Neuronal stem cell (in vitro differentiated cells): ENCODE data around the gene DNAL4.

Experiments used
- DNase-seq: peaks from one replicate; pipeline ENCODE4 v3.0.0-alpha.2; 2013; ENCODE audit warnings: low spot score
- H2AFZ ChIP-seq: one replicate; pipeline ENCODE4 v1.6.1; 2013; ENCODE audit warnings: mild to moderate bottlenecking, low read length, inconsistent platforms
- H2AK5ac ChIP-seq: 2 replicates; pipeline ENCODE4 v1.6.1; 2013; ENCODE audit warnings: low read depth, mild to moderate bottlenecking, inconsistent platforms, low read length, moderate library complexity, mixed read lengths
- H2BK120ac ChIP-seq: 2 replicates; pipeline ENCODE4 v1.6.1; 2013; ENCODE audit warnings: low read depth, mild to moderate bottlenecking, inconsistent platforms, low read length, moderate library complexity, mixed read lengths
- H2BK12ac ChIP-seq: one replicate; pipeline ENCODE4 v1.6.1; 2013; ENCODE audit warnings: low read length, inconsistent platforms
- H2BK15ac ChIP-seq: 2 replicates; pipeline ENCODE4 v1.6.1; 2013; ENCODE audit warnings: mild to moderate bottlenecking, low read length, inconsistent platforms, mixed read lengths
- H2BK5ac ChIP-seq: one replicate; pipeline ENCODE4 v1.6.1; 2013; ENCODE audit warnings: inconsistent platforms, mild to moderate bottlenecking, low read length, moderate library complexity
- H3K14ac ChIP-seq: one replicate; pipeline ENCODE4 v1.6.1; 2013; ENCODE audit warnings: low read length, inconsistent platforms
- H3K18ac ChIP-seq: 2 replicates; pipeline ENCODE4 v1.6.1; 2013; ENCODE audit warnings: low read length, inconsistent platforms
- H3K23ac ChIP-seq: 2 replicates; pipeline ENCODE4 v1.6.1; 2013; ENCODE audit warnings: low read depth, mild to moderate bottlenecking, mixed read lengths, low read length, inconsistent platforms; ENCODE audit not compliant: poor library complexity
- H3K27ac ChIP-seq: replicated peaks from 3 replicates; pipeline ENCODE4 v1.5.1; 2013; ENCODE audit warnings: low read length, inconsistent platforms
- H3K27me3 ChIP-seq, 3 experiments: 2 replicates each; pipeline ENCODE4 v1.6.1; 2013; ENCODE audit warnings: low read length in 3 of 3, mild to moderate bottlenecking in 2 of 3, inconsistent platforms in 1 of 3, low read depth in 1 of 3, mixed read lengths in 1 of 3, moderate library complexity in 1 of 3; ENCODE audit not compliant: control insufficient read depth in 3 of 3, insufficient read depth in 3 of 3
- H3K36me3 ChIP-seq, 2 donors: replicated peaks in 1 of 2; 2 replicates each; pipeline ENCODE4 v1.6.1; 2013; ENCODE audit warnings: low read length in 2 of 2; ENCODE audit not compliant: control insufficient read depth in 2 of 2, insufficient read depth in 2 of 2
- H3K4ac ChIP-seq: 2 replicates; pipeline ENCODE4 v1.6.1; 2013; ENCODE audit warnings: inconsistent platforms, mild to moderate bottlenecking, low read length, moderate library complexity
- H3K4me1 ChIP-seq, 2 donors: 1 replicate in 1 of 2; 2 replicates in 1 of 2; pipeline ENCODE4 v1.6.1; 2013; ENCODE audit warnings: low read length in 2 of 2, low read depth in 1 of 2; ENCODE audit not compliant: control insufficient read depth in 2 of 2, insufficient read depth in 1 of 2
- H3K4me2 ChIP-seq: one replicate; pipeline ENCODE4 v1.6.1; 2013; ENCODE audit warnings: mild to moderate bottlenecking, low read length, inconsistent platforms; ENCODE audit not compliant: insufficient read depth, poor library complexity, severe bottlenecking
- H3K4me3 ChIP-seq, 2 donors: 2 replicates each; pipeline ENCODE4 v1.5.1; 2013; ENCODE audit warnings: low read length in 2 of 2, mild to moderate bottlenecking in 2 of 2, inconsistent platforms in 1 of 2, moderate library complexity in 1 of 2
- H3K79me1 ChIP-seq: one replicate; pipeline ENCODE4 v1.6.1; 2013; ENCODE audit warnings: low read depth, mild to moderate bottlenecking, inconsistent platforms, low read length, moderate library complexity
- H3K9ac ChIP-seq: one replicate; pipeline ENCODE4 v1.6.1; 2013; ENCODE audit warnings: mild to moderate bottlenecking, low read depth, low read length, inconsistent platforms; ENCODE audit not compliant: poor library complexity
- H3K9me3 ChIP-seq, 2 donors: replicated peaks in 1 of 2; 2 replicates each; pipeline versions ENCODE3 to v1.6.1; 2013; ENCODE audit warnings: low read length in 2 of 2, mild to moderate bottlenecking in 2 of 2, inconsistent platforms in 1 of 2, low read depth in 1 of 2, mixed read lengths in 1 of 2, moderate library complexity in 1 of 2; ENCODE audit not compliant: control insufficient read depth in 2 of 2, insufficient read depth in 1 of 2
- H4K8ac ChIP-seq: one replicate; pipeline ENCODE4 v1.6.1; 2013; ENCODE audit warnings: low read depth, mild to moderate bottlenecking, inconsistent platforms, low read length, moderate library complexity
- H4K91ac ChIP-seq: one replicate; pipeline ENCODE4 v1.6.1; 2013; ENCODE audit warnings: low read length, low read depth, mild to moderate bottlenecking, inconsistent platforms; ENCODE audit not compliant: poor library complexity
- WGBS, 2 donors: extraction: QIAGEN DNeasy Blood & Tissue Kit; methylation state at CpG; one replicate each; pipeline ENCODE4 v1.1.7; 2013; ENCODE audit warnings: missing lambda C conversion rate in 2 of 2, mixed read lengths in 1 of 2; ENCODE audit not compliant: insufficient read length in 2 of 2, insufficient replicate concordance in 1 of 2; ENCODE audit errors: extremely low coverage in 2 of 2; 5-methylcytosine and 5-hydroxymethylcytosine counted together

DNAL4 gene

DNA sequence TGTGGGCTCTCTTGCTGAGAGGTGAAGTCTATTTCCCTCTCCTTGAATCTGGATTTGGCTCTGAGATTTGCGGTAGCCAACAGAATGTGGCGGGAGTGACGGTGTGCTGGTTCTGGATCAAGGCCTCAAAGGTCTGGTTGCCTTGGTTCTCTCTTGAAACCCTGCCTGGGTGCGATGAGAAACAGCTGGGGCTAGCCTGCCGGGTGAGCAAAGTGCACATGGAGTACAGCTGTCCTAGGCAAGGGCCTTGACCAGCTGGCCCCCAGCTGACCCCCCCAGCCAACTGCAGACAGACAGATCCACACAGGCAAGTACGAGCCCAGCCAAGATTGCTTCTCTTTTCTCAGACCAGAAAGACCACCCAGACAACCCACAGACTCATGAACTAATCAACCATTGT is 49.0 kb downstream of the DNAL4 start:
- no peak overlapping the region for H3K18ac ChIP-seq
- no peaks in the 10 kb centered on the region for H3K79me1 ChIP-seq
- no peak overlapping the region for H3K23ac ChIP-seq
- no peak overlapping the region for H2AK5ac ChIP-seq
- peaks cover 32 to 94% of the 10 kb centered on the region in 2 donors for H3K36me3 ChIP-seq
- no peak overlapping the region for H3K4ac ChIP-seq
- no peak overlapping the region for H4K91ac ChIP-seq
- H3K9me3 ChIP-seq: no peaks in the 10 kb centered on the region
- H2BK15ac ChIP-seq: no peak overlapping the region
- WGBS, 2 donors: no CpG with 5 or more reads among the region's 6 CpGs
- H2AFZ ChIP-seq: no peak overlapping the region
- H2BK12ac ChIP-seq: no peak overlapping the region
- H3K9ac ChIP-seq: no peak overlapping the region
- H3K4me1 ChIP-seq: no peaks in the 10 kb centered on the region
- H3K27ac ChIP-seq: no peak overlapping the region
- H4K8ac ChIP-seq: no peak overlapping the region
- H2BK5ac ChIP-seq: no peak overlapping the region
- DNase-seq: no peak
- no peak overlapping the region for H3K4me2 ChIP-seq
- no peak overlapping the region for H2BK120ac ChIP-seq
- H3K27me3 ChIP-seq: no peaks in the 10 kb centered on the region
- H3K4me3 ChIP-seq: no peak overlapping the region
- H3K14ac ChIP-seq: no peak overlapping the region

- Histone ChIP-seq H2BK5ac (no peak overlapping the region), H3K23ac (peak overlapping the region; percentile 89), H3K4me3 (no peak overlapping the region), H3K27ac (no peak overlapping the region), H3K9me3 (no peaks in the 10 kb centered on the region), H3K36me3 (peaks cover 48 to 94% of the 10 kb centered on the region in 2 donors), H4K91ac (no peak overlapping the region), H3K4me2 (no peak overlapping the region), H3K14ac (no peak overlapping the region), H2BK120ac (no peak overlapping the region), H3K18ac (no peak overlapping the region), H4K8ac (no peak overlapping the region), H3K4ac (no peak overlapping the region), H2AFZ (no peak overlapping the region), H2BK15ac (no peak overlapping the region), H2BK12ac (no peak overlapping the region), H3K27me3 (no peaks in the 10 kb centered on the region), H3K79me1 (no peaks in the 10 kb centered on the region), H2AK5ac (no peak overlapping the region), H3K4me1 (no peaks in the 10 kb centered on the region), H3K9ac (no peak overlapping the region)
- DNase-seq: no peak
- no CpG with 5 or more reads among the region's 25 CpGs for WGBS, 2 donors
Measured at GRCh38 chr22:38742176-38742942, 51.6 kb downstream of the DNAL4 start.

- Histone ChIP-seq H3K4me2 (no peak overlapping the region), H3K79me1 (no peaks in the 10 kb centered on the region), H3K4me1 (no peaks in the 10 kb centered on the region), H3K4ac (no peak overlapping the region), H3K23ac (no peak overlapping the region), H3K27me3 (no peaks in the 10 kb centered on the region), H3K9me3 (no peaks in the 10 kb centered on the region), H4K8ac (no peak overlapping the region), H3K9ac (no peak overlapping the region), H2BK12ac (no peak overlapping the region), H2BK5ac (no peak overlapping the region), H4K91ac (no peak overlapping the region), H2BK120ac (no peak overlapping the region), H3K36me3 (peaks cover 52 to 97% of the 10 kb centered on the region in 2 donors), H2AK5ac (no peak overlapping the region), H3K4me3 (no peak overlapping the region), H3K14ac (no peak overlapping the region), H3K18ac (no peak overlapping the region), H2AFZ (no peak overlapping the region), H2BK15ac (no peak overlapping the region), H3K27ac (no peak overlapping the region)
- DNase-seq: no peak
- no CpG with 5 or more reads among the region's 10 CpGs for WGBS, 2 donors
Measured at GRCh38 chr22:38741576-38741975, 52.4 kb downstream of the DNAL4 start.

GRCh38 chr22:38741166-38741565 is 52.8 kb downstream of the DNAL4 start:
- Histone ChIP-seq H2BK12ac (no peak overlapping the region), H2BK15ac (no peak overlapping the region), H3K23ac (no peak overlapping the region), H2AK5ac (no peak overlapping the region), H3K9ac (no peak overlapping the region), H3K27me3 (no peaks in the 10 kb centered on the region), H3K4ac (no peak overlapping the region), H3K27ac (no peak overlapping the region), H2AFZ (no peak overlapping the region), H2BK120ac (no peak overlapping the region), H3K4me2 (no peak overlapping the region), H3K4me3 (no peak overlapping the region), H3K4me1 (no peaks in the 10 kb centered on the region), H3K18ac (no peak overlapping the region), H4K8ac (no peak overlapping the region), H3K79me1 (no peaks in the 10 kb centered on the region), H3K36me3 (peaks cover 55 to 97% of the 10 kb centered on the region in 2 donors), H3K14ac (no peak overlapping the region), H3K9me3 (no peaks in the 10 kb centered on the region), H2BK5ac (no peak overlapping the region), H4K91ac (no peak overlapping the region)
- DNase-seq: no peak
- whole genome bisulfite sequencing, 2 donors: no CpG with 5 or more reads among the region's 9 CpGs
